MM.1S (cell line): Measurements from ENCODE around the gene PGS1.

ENCODE experiments used
- DNase-seq: peaks from one replicate; pipeline ENCODE4 v3.0.0-alpha.2; 2015
- H2AFZ ChIP-seq: fragments of 300-600 bp; sonication (generic); 2 replicates; pipeline ENCODE4 v1.6.0; 2016; ENCODE audit warnings: antibody characterized with exemption, low read length
- H3F3A ChIP-seq: fragments of 300-600 bp; sonication (generic); 2 replicates; pipeline ENCODE4 v1.6.1; 2016; ENCODE audit warnings: mild to moderate bottlenecking, antibody characterized with exemption, low read length, moderate library complexity, mixed read lengths; ENCODE audit not compliant: insufficient read depth
- H3K27ac ChIP-seq: fragments of 300-600 bp; sonication (generic); 2 replicates; pipeline ENCODE4 v1.5.1; 2016; ENCODE audit warnings: mild to moderate bottlenecking, low read length
- H3K27me3 ChIP-seq: fragments of 300-600 bp; sonication (generic); replicated peaks from 2 replicates; pipeline ENCODE4 v1.6.0; 2016; ENCODE audit warnings: low read length; ENCODE audit not compliant: insufficient read depth
- H3K36me3 ChIP-seq: fragments of 300-600 bp; sonication (generic); replicated peaks from 2 replicates; pipeline ENCODE4 v1.6.1; 2016; ENCODE audit warnings: mild to moderate bottlenecking, low read length, mixed read lengths; ENCODE audit not compliant: insufficient read depth
- H3K4me1 ChIP-seq: fragments of 300-600 bp; sonication (generic); 2 replicates; pipeline ENCODE4 v1.6.1; 2016; ENCODE audit warnings: low read length, mixed read lengths
- H3K4me2 ChIP-seq: fragments of 300-600 bp; sonication (generic); 2 replicates; pipeline ENCODE4 v1.6.0; 2016; ENCODE audit warnings: low read depth, low read length
- H3K4me3 ChIP-seq: fragments of 300-600 bp; sonication (generic); 2 replicates; pipeline ENCODE4 v1.5.1; 2016; ENCODE audit warnings: low read length, mixed read lengths
- H3K79me2 ChIP-seq: fragments of 300-600 bp; sonication (generic); 2 replicates; pipeline ENCODE4 v1.6.1; 2016; ENCODE audit warnings: mixed run types, low read length, mixed read lengths
- H3K9ac ChIP-seq: fragments of 300-600 bp; sonication (generic); 2 replicates; pipeline ENCODE4 v1.6.1; 2016; ENCODE audit warnings: low read length, mixed read lengths
- H3K9me2 ChIP-seq: fragments of 300-600 bp; sonication (generic); replicated peaks from 2 replicates; pipeline ENCODE4 v1.6.1; 2016; ENCODE audit warnings: mild to moderate bottlenecking, low read length, mixed read lengths; ENCODE audit not compliant: insufficient read depth
- H3K9me3 ChIP-seq: fragments of 300-600 bp; sonication (generic); replicated peaks from 2 replicates; pipeline ENCODE4 v1.6.1; 2016; ENCODE audit warnings: mild to moderate bottlenecking, low read length, mixed read lengths; ENCODE audit not compliant: insufficient read depth
- H4K20me1 ChIP-seq: fragments of 300-600 bp; sonication (generic); 2 replicates; pipeline ENCODE4 v1.6.1; 2016; ENCODE audit warnings: mild to moderate bottlenecking, low read length, moderate library complexity, mixed read lengths; ENCODE audit not compliant: insufficient read depth
- CTCF ChIP-seq: fragments of 300-600 bp; sonication (generic); IDR thresholded peaks from 2 replicates; pipeline ENCODE4 v1.5.1; 2016; ENCODE audit warnings: antibody characterized with exemption, low read length, mixed read lengths
- EZH2 ChIP-seq: fragments of 300-600 bp; sonication (generic); optimal IDR thresholded peaks from 2 replicates; pipeline ENCODE3; 2017; ENCODE audit warnings: low read depth, mild to moderate bottlenecking, antibody characterized with exemption, low read length, mixed read lengths
- EZH2phosphoT487 ChIP-seq: fragments of 300-600 bp; sonication (generic); IDR thresholded peaks from 2 replicates; pipeline ENCODE4 v1.6.1; 2018; ENCODE audit warnings: antibody characterized with exemption, low read length

Gene PGS1

GRCh38 chr17:78387977-78388941 is 9.8 kb downstream of the PGS1 start:
- Histone ChIP-seq H3K36me3 (no peaks in the 10 kb centered on the region), H3K79me2 (peaks cover 85% of the 10 kb centered on the region), H3K9me2 (no peaks in the 10 kb centered on the region), H3K27ac (no peak overlapping the region), H3K4me1 (peaks cover 21% of the 10 kb centered on the region), H3K4me2 (no peak overlapping the region), H3K9ac (no peak overlapping the region), H3K4me3 (no peak overlapping the region), H2AFZ (no peak overlapping the region), H3F3A (no peaks in the 10 kb centered on the region; the same call in 1 of the 2 replicates), H3K9me3 (no peaks in the 10 kb centered on the region), H4K20me1 (peaks cover 11% of the 10 kb centered on the region), H3K27me3 (no peaks in the 10 kb centered on the region)
- no peak for DNase-seq
- TF ChIP-seq EZH2 (no peak), EZH2phosphoT487 (no peak), CTCF (no peak)

GRCh38 chr17:78390241-78391050 is 12.0 kb downstream of the PGS1 start:
- Histone ChIP-seq H3K4me3 (no peak overlapping the region), H3K4me2 (no peak overlapping the region), H3K9me2 (no peaks in the 10 kb centered on the region), H3F3A (no peaks in the 10 kb centered on the region; the same call in 1 of the 2 replicates), H3K27me3 (no peaks in the 10 kb centered on the region), H3K27ac (no peak overlapping the region), H3K9ac (no peak overlapping the region), H3K9me3 (no peaks in the 10 kb centered on the region), H3K4me1 (peaks cover 6% of the 10 kb centered on the region), H3K36me3 (no peaks in the 10 kb centered on the region), H3K79me2 (peaks cover 63% of the 10 kb centered on the region), H4K20me1 (peaks cover 11% of the 10 kb centered on the region), H2AFZ (no peak overlapping the region)
- TF ChIP-seq CTCF (no peak), EZH2phosphoT487 (no peak), EZH2 (no peak)
- no peak for DNase-seq

DNA sequence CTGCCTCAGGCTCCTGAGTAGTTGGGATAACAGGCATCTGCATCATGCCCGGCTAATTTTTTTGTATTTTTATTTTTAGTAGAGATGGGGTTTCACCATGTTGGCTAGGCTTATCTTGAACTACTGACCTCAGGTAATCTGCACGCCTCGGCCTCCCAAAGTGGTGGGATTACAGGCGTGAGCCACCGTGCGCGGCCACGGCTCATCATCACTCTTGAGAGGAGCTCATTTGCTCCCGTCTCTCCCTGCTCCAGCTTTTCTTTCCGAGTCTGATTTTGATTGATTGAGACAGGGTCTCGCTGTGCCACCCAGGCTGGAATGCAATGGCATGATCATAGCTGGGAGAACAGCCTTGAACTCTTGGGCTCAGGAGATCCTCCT is 12.6 kb downstream of the PGS1 start:
- H3F3A ChIP-seq, result no peaks in the 10 kb centered on the region; the same call in 1 of the 2 replicates
- DNase-seq, result no peak
- H2AFZ ChIP-seq, result no peak overlapping the region
- no peaks in the 10 kb centered on the region for H3K27me3 ChIP-seq
- H3K4me3 ChIP-seq, result no peak overlapping the region
- no peaks in the 10 kb centered on the region for H3K36me3 ChIP-seq
- TF ChIP-seq EZH2phosphoT487 (no peak), EZH2 (no peak), CTCF (no peak)
- no peak overlapping the region for H3K9ac ChIP-seq
- H4K20me1 ChIP-seq, result peaks cover 6% of the 10 kb centered on the region
- peaks cover 57% of the 10 kb centered on the region for H3K79me2 ChIP-seq
- no peaks in the 10 kb centered on the region for H3K9me3 ChIP-seq
- H3K9me2 ChIP-seq, result no peaks in the 10 kb centered on the region
- no peak overlapping the region for H3K27ac ChIP-seq
- H3K4me2 ChIP-seq, result no peak overlapping the region
- H3K4me1 ChIP-seq, result 0 out of 2 replicates have a peak, but pooled peaks cover under 1% of the 10 kb centered on the region
